ENCODE results near the gene SLC35B2.
A peak's percentile ranks its signal among the peaks of the same experiment; 100 is the strongest.

Gene SLC35B2

DNA sequence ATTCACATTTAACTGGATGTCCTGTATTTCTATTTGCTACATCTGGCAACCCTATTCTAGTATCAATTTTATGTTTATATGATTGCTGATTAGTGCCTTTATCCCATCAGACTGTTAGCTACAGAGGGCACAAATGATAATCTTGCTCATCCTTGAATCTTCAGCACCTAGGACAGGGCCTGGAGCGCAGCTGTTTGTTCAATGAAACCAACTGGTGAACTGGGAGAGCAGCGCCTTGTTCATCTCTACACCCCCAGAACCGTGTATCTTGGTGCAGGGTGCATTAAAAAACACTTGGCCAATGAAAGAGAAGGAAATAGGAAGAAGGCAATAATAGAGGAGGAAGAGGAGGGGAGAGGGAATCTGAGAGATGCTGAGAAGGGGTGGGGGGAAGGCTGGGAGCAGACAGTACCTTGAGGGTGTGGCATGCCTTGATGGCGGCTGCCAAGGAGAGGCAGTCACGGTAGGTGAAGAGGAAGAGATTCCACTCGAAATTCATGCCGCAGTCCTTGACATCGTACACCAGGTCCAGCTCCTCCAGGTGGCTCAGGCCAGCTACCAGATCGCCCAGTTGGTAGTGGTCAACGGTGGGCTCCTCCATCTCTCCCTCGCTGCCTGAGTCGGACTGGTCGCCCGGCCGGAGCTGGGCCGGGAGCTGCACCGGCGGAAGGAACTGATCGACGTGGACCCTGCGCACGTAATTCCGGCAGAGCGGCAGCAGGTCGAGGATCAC is 28.4 kb upstream of the SLC35B2 start:
- no peak overlapping the region for H3K4me3 ChIP-seq (replicated peaks in 1 of 2; ENCODE audit: low read depth in 2 of 2, low read length in 2 of 2)
- TF ChIP-seq, protein P1, sequence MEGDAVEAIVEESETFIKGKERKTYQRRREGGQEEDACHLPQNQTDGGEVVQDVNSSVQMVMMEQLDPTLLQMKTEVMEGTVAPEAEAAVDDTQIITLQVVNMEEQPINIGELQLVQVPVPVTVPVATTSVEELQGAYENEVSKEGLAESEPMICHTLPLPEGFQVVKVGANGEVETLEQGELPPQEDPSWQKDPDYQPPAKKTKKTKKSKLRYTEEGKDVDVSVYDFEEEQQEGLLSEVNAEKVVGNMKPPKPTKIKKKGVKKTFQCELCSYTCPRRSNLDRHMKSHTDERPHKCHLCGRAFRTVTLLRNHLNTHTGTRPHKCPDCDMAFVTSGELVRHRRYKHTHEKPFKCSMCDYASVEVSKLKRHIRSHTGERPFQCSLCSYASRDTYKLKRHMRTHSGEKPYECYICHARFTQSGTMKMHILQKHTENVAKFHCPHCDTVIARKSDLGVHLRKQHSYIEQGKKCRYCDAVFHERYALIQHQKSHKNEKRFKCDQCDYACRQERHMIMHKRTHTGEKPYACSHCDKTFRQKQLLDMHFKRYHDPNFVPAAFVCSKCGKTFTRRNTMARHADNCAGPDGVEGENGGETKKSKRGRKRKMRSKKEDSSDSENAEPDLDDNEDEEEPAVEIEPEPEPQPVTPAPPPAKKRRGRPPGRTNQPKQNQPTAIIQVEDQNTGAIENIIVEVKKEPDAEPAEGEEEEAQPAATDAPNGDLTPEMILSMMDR (IDR thresholded peaks at IDR 0.05; ENCODE audit: low read depth, low read length), result no peak
- DNase-seq (ENCODE audit: low read depth in 2 of 2), result peak in 1 of 2 donors; percentile 38

DNA sequence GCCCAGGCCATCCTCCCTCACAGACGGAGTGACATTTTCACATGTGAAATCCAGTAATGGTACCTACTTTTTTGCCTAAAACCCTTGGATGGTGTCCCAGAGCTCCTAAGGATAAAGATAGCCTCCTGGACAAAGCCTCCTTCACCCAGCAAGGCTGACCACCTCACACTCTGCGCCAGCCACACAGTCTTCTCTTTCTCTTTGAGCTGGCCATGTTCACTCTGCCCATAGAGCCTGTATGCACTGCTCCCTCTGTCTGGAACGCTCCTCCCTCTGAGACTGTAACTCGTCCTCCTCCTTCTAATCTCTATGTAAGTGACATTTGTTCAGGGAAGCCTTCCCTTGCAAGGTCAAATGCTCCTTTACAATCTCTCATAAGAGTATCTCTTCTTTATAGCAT is 27.5 kb upstream of the SLC35B2 start:
- DNase-seq (ENCODE audit: low read depth in 2 of 2), result no peak
- H3K4me3 ChIP-seq (replicated peaks in 1 of 2; ENCODE audit: low read depth in 2 of 2, low read length in 2 of 2), result no peak overlapping the region
- TF ChIP-seq, protein P1 (IDR thresholded peaks at IDR 0.05; ENCODE audit: low read depth, low read length), result no peak

DNA sequence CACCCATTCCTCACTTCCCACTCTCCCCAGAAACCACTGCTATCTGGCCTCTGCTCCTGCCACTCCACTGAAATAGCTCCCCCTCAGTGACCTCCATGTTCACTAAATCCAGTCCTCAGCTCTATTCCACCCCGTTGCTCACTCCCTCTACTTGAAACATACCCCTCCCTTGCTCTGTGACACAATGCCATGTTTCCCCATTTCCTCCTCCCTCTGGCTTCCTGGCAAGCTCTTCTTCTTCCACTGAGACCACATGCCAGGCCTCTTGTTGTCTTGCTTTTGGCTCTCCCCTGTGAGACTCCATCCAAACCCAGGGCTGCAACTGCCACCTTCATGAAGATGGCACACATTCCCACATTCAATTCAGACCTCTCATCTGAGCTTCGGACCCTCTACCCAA is 26.8 kb upstream of the SLC35B2 start:
- DNase-seq (ENCODE audit: low read depth in 2 of 2), result no peak
- TF ChIP-seq, protein P1 (IDR thresholded peaks at IDR 0.05; ENCODE audit: low read depth, low read length), result no peak
- no peak overlapping the region for H3K4me3 ChIP-seq (replicated peaks in 1 of 2; ENCODE audit: low read depth in 2 of 2, low read length in 2 of 2)

DNA sequence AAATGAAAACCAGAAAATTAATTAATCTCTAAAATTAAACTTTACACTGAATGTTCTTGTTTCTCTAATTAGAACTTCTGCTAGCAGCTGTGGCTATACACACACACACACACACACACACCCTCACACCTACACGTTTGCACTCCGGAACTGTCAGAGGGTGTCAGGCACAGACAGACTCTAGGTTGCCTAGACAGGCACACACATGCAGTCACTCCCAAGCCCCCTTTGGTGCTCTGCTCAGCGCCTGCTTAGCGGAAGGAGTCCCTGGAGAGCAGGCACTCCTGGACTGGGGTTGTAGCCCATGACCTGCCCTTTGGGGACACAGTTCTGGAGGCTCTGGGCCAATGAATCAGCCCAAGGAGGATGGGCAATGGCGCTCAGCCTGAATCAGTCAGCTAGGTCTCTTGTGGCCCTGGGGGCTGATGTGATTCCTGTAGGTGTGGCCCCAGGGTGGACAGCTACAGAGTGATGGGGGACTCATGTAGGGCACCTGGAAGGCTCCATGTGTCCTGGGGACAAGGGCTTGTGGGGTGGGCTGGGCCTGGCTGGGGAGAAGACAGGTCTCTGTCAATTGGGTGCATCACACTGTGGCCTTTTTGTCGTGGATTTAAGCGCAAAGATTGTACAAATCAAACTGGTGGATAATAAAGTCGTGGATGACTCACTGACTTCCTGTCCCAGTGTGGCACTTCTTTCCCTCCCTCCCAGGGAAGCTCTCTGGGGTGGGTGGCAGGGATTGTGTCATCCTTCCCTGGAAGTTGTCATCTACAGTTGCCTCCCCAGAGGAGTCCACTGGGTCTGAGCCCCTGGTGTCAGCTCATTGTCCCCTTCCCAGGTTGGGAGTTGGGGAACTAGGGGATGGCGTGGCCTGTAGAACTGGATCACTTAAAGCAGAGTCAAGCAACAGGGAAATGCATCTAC is 21.7 kb upstream of the SLC35B2 start:
- no peak for DNase-seq (ENCODE audit: low read depth in 2 of 2)
- no peak overlapping the region for H3K4me3 ChIP-seq (replicated peaks in 1 of 2; ENCODE audit: low read depth in 2 of 2, low read length in 2 of 2)
- TF ChIP-seq, protein P1 (IDR thresholded peaks at IDR 0.05; ENCODE audit: low read depth, low read length), result no peak

DNA sequence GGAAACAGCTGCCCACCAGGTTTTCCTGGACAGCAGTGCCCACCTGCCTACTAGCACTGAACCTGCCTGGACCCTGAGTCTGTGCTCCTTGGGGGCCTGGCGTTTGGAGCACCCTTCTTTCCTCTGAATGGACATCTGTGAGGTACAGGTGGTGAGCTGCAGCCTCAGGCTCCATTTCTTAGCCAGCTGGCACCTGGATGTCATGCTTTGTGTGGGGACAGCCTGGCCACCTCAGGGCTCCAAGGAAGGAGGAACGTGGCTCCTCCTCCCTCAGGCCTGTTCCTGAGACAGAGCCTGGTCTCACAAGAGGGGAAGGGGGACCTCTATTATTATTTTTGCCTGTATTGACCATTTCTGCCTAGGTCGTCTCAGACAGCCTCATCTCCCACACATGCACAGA is 21.0 kb upstream of the SLC35B2 start:
- no peak overlapping the region for H3K4me3 ChIP-seq (replicated peaks in 1 of 2; ENCODE audit: low read depth in 2 of 2, low read length in 2 of 2)
- no peak for DNase-seq (ENCODE audit: low read depth in 2 of 2)
- TF ChIP-seq, protein P1 (IDR thresholded peaks at IDR 0.05; ENCODE audit: low read depth, low read length), result no peak

DNA sequence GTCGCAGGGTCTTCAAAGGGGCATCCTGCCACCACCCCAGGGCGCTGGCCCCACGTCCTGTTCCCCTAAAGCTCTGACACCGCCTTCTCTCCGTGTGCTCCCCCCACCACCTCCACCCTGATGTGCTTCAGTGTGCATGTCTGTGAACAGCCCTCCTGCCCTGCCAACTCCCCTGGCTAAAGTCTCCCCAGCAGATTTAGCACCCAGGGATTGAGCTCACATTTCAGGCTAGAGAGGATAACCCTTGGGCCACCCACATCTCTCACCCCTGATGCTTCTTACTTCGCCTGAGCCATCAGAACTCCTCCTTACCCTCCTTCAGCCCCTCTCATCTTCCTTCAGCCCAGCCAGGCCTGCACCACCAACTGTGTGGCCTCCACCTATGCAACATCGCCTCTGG is 20.4 kb upstream of the SLC35B2 start:
- no peak overlapping the region for H3K4me3 ChIP-seq (replicated peaks in 1 of 2; ENCODE audit: low read depth in 2 of 2, low read length in 2 of 2)
- no peak for DNase-seq (ENCODE audit: low read depth in 2 of 2)
- TF ChIP-seq, protein P1 (IDR thresholded peaks at IDR 0.05; ENCODE audit: low read depth, low read length), result no peak

All from cardiac fibroblast (primary cell).